HG02588 (cell line): Measurements from ENCODE around the gene PACSIN2.

ENCODE experiments used
- ATAC-seq: cut with Tn5 transposase; IDR thresholded peaks from one replicate; pipeline ENCODE4 v1.9.1; 2021; ENCODE audit warnings: mild to moderate bottlenecking, moderate library complexity; ENCODE audit not compliant: unreplicated experiment

Gene PACSIN2

DNA sequence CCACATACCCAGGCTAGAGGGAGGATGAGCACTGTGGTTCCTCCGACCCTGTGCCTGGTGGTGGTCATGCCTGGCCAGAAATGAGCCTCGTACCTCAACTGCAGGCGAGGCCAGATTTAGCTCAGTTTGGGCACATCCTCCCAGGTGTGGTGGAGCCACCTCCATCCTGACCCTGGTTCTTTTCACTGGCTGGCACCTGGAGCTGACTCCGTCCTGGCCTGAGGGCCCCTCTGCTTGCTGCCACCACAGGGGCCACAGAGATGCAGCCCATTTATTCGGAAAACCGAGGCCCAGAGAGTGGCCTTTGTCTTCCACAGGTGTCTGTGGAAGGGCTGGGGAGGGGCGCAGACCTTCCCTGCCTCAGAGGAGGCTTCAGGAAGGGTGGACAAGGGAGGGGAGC lies 148.8 kb downstream of the PACSIN2 start:
- ATAC-seq = no peak

DNA sequence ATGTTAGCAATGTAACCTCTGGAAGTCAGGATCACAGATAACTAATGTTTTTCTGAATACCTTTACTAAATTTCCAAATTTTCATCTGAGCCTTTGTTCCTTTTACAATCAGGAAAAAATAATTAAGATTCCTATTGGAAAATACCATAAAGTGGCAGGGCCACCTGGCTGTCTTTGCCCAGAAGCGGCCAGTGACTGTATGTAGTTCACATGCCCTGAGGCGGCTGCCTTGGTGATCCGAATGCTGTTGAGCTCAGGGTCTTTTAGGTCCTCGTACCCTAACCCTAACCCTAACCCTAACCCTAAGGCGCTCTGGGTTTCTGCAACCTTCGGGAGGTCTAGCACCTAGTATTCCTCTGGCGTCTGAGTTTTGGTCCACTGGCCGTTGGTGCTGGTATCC lies 149.4 kb downstream of the PACSIN2 start:
- no peak for ATAC-seq

DNA sequence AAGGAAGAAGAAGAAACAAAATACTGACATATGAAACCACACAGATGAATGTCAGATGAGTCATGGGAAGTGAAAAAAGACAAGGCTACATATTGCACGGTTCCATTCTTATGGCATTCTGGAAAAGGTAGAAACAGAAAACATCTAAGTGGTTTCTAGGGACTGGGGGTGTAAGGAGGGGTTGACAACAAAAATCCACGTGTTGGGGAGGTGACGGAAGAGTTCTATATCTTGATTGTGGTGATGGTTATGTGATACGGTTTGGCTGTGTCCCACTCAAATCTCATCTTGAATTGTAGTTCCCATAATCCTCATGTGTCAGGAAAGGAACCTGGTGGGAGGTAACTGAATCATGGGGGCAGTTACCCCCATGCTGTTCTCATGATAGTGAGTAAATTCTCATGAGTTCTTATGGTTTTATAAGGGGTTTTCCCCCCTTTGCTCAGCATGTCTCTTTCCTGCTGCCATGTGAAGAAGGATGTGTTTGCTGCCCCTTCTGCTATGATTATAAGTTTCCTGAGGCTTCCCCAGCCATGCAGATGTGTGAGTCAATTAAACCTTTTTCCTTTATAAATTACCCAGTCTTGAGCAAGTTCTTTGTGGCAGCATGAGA lies 151.5 kb downstream of the PACSIN2 start:
- ATAC-seq = no peak

GRCh38 chr22:42862045-42862734 lies 152.8 kb downstream of the PACSIN2 start:
- no peak for ATAC-seq

DNA sequence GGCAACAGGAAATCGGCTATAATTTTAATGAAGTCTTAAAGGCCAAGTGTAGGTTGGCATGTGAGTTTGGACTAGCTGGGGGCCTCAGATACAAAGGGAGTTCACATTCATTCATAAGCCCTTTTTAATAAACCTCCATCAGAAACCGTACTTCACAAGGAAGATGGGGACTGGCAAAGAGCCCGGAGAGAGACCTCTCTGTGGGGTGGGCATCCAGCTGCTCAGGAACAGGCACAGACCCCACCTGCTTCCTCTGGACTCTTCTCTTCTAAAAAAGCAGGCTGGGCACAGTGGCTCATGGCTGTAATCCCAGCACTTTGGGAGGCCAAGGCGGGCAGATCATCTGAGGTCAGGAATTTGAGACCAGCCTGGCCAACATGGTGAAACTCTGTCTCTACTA lies 154.0 kb downstream of the PACSIN2 start:
- ATAC-seq = no peak

DNA sequence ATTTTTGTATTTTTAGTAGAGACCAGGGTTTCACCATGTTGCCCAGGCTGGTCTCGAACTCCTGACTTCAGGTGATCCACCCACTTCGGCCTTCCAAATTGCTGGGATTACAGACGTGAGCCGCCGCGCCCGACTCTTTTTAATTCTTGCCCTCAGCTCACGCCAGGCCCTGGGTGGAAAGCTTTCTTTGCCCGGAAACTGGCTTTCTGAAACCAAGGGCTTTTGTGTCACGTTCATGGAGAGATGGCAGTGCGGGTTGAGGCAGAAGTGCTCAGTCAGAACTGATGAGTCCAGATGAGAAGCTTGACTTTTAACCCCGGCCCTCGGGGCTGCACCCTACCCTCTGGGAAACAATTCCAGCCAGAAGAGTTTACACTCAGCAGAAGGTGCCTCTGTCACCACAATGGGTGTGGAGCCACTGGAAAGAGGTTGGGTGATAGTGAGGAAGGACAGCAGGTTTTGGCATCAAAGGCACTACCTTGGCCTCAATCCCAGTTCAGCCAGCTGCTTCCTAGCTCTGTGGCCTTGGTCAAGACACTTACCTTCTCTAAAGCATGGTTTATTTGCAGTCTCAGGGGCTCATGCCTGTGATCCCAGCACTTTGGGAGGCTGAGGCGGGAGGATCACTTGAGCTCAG lies 157.0 kb downstream of the PACSIN2 start:
- ATAC-seq = no peak

DNA sequence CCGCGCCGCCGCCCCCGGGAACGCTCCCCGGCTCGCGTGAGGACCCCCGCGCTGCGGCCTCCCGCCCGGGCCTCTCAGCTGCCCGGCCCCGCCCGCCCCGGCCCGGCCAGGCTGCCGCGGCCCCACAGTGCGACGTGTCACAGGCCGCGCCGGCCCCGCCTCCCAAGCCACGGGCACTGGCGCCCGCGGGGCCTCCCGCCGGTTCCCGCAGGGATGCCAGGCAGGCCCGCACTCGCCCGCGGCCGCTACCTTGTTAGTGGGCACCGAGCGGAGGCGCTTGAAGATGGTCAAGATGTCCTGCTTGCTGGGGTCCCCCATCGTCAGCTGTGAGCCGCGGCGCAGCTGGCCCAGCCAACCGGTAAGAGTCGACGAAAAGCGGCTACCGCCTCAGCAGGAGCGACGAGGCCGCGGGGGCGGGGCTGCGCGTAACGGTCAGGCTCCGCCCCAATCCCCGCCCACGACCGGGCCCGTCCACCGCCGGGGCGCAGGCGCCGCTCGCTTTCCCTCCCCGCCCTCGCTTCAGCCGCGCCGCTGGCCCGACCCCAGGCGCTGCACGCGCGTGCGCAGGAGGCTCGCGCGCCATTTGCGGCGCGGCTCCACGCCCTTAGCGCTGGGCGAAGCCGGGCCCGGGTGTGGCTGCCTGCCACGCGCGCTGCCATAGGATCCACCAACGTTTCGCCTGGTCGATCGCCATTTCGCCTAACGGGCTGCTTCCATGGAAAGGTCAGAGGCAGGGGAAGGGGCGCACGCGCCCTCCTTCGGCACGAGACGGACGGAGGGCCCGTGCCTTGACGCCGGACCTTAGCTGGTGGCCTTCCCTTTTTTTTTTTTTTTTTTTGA lies 157.9 kb downstream of the PACSIN2 start, which contains the start of gene ARFGAP3:
TSS of gene ARFGAP3 (minus strand) at position 409 of the 840 bp plus-strand sequence. CDS start at position 318, 91 bp downstream.
- ATAC-seq = peak; percentile 85

- peak; percentile 17 for ATAC-seq
These were observed 158.6 kb downstream of the PACSIN2 start for GRCh38 chr22:42856179-42856864.

- no peak for ATAC-seq
These were observed 159.2 kb downstream of the PACSIN2 start for GRCh38 chr22:42855721-42856120.

DNA sequence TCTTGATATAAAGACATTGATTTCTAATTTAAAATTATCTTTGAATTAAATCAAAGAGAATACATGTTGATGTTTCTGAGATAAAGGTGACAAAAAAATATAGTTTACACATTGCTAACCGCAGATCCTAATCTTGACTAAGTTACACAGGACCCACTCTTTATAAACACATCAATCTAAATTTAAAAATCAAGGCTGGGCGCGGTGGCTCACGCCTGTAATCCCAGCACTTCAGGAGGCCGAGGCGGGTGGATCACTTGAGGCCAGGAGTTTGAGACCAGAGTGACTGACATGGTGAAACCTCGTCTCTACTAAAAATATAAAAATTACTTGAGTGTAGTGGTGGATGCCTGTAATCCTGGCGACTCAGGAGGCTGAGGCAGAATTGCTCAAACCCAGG lies 159.7 kb downstream of the PACSIN2 start:
- no peak for ATAC-seq

- no peak for ATAC-seq
These were observed 165.9 kb downstream of the PACSIN2 start for GRCh38 chr22:42848941-42849550.

DNA sequence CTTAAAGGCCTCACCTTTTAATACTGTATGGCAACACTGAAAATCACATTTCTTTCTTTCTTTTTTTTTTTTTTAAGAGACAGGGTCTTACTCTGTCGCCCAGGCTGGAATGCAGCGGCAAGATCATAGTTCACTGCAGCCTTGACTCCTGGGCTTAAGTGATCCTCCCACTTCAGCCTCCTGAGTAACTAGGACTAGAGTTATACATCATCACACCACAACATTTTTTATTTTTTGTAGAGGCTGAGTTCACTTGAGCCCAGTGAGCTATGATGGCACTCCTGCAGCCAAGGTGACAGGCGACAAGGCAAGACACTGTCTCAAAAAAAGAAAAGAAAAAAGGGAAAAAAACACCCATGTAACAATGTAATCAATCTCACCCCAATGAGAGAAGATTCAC lies 167.8 kb downstream of the PACSIN2 start:
- ATAC-seq = no peak

DNA sequence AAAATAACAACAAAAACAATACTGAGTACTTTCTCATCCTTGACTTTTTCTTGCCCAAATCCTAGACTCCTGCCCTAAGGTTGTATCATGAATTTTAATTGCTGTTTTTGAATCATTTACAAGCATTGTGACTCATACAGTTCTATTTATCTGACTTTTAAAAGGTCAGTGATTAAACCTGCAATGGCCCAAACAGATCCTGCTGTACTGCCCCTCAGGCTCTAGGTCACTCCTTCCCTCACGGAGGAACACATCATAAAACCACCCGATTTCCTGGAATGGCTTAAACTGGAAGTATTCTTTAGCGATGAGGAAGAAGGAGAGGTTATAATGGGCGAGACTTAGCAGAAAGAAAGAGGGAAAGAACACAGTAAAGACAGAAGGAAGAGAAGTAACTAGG lies 170.2 kb downstream of the PACSIN2 start:
- ATAC-seq = no peak

- no peak for ATAC-seq
These were observed 172.1 kb downstream of the PACSIN2 start for GRCh38 chr22:42842658-42843370.

GRCh38 chr22:42841444-42841843 lies 173.5 kb downstream of the PACSIN2 start:
- no peak for ATAC-seq

DNA sequence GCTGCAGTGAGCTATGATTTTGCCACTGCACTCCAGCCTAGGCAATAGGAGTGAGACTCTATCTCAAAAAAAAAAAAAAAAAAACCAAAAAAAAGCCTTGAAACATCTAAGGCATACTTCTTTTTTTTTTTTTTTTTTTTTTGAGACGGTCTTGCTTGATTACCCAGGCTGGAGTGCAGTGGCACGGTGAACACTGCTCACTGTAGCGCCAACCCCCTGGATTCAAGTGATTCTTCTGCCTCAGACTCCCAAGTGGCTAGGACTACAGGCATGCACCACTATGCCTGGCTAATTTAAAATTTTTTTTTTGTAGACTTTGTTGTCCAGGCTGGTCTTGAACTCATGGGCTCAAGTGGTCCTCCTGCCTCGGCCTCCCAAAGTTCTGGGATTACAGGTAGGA lies 177.4 kb downstream of the PACSIN2 start:
- no peak for ATAC-seq

- ATAC-seq = no peak
These were observed 178.9 kb downstream of the PACSIN2 start for GRCh38 chr22:42836026-42836425.

DNA sequence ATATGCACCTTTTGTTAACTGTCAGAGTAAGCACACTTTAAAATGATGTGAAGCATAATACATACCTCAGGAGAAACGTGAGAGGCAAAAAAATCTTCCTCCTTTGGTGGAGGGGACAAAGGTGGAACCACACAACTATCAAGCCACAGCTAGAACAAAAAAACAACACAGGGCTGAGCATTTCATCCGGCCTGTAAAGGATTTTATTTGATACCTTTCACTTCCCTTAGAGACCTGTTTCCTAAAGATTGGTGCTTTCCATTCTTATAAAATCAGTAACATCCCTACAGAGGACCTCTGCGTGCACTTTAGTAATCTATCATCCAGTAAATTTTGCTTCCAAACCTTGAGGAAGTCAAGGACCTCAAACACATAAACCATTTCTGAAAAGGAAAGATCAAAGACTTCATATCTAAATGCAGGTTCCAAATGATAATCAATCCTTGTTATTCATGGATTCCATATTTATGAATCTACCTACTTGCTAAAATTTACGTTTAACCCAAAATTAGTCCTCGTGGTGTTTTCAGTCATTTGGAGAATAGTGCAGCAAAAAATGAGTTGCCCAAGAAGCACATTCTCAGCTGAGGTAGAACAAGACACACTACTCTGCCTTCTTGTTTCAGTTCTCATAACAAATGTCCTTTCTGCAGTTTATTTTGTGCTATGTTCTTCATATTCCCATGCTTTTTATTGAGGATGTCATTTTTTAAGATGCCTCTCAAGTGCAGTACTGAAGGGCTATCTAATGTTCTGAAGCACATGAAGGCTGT lies 180.6 kb downstream of the PACSIN2 start:
- no peak for ATAC-seq

DNA sequence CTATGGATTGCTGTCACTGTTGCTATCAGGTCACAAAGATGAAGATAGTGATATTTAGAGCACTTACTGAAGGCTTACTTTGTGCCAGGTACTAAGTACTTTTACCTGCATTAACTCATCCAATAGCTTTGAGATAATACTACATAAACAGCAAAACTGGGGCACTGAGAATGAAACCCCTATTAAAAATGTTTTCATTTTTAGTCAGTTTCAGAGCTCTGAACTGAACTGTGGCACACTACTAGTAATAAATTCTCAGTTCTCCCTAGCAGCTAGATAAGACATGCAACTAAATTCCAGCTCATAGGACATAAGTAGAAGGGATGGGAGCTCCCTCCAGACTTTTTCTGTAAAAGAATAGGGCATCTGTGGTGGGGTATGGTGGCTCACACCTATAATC lies 181.8 kb downstream of the PACSIN2 start:
- no peak for ATAC-seq
